Bronchial epithelial cell (primary cell): ENCODE data around the gene RALGPS1. TPM values are rescaled to one million over a fixed set of nuclear protein-coding genes. Genes with fewer than 3 reads are reported as not detected.

Experiments used
- DNase-seq: peaks from one replicate; pipeline ENCODE4 v3.0.0-alpha.2; 2010; ENCODE audit warnings: low read depth
- FAIRE-seq: peaks from 2 replicates; lab custom pipeline; 2011; peaks lifted over from hg19 to GRCh38; lab: Jason Lieb, UNC
- H3K27me3 ChIP-seq: 2 replicates; pipeline ENCODE4 v1.5.1; 2011; ENCODE audit warnings: low read length; ENCODE audit not compliant: control insufficient read depth, insufficient read depth
- H3K36me3 ChIP-seq: 2 replicates; pipeline ENCODE4 v1.5.1; 2011; ENCODE audit warnings: low read length; ENCODE audit not compliant: control insufficient read depth, insufficient read depth
- H3K4me3 ChIP-seq: 2 replicates; pipeline ENCODE4 v1.5.1; 2011; ENCODE audit warnings: mild to moderate bottlenecking, low read depth, low read length, control low read depth
- total RNA-seq: library from RNA; depleted of rRNA; stranded (reverse); fragments of >200 nt; gene quantifications from 2 replicates; pipeline ENCODE4 v1.2.1, GENCODE V29; 2014
- TF ChIP-seq, protein P1 (sequence below): IDR thresholded peaks from 2 replicates; pipeline ENCODE4 v1.5.1; 2011; ENCODE audit warnings: mild to moderate bottlenecking, moderate library complexity, low read length, control low read depth, inconsistent platforms; ENCODE audit not compliant: insufficient read depth, severe bottlenecking

Gene RALGPS1
- total RNA-seq, 1 donor from 2014 or later = 3.2 TPM

DNA sequence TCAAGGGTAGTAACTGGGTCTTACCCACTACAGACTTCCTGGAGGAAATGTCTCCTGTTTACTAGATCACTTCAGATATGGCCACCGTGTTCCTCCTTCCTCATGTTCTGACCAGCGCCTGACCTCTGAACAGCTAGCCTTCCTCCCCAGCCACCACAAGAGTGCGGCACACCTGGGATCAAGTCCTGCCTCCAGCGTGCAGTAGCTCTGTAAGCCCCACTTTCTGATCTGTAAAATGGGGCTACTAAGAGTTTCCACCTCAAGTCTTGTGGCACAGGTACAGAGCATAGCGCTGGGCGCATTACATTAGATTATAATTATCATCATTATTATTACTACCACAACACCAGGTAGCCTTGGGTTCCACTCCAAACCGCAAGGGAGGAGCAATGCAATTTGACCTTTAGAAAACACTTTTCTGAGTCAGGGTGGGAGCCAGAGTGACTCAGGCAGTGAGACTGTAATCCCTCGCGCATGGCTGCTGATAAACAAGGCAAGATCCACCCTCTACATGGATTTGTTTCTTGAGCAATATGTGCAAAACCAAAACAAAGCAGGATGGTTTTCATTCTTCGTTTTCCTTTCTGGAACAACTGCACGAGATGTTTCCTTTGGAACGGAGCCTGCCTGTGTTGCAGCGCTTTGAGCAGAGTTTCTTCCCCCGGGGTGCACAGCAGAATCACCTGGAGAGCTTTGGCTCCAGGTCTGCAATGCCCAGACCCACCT lies 272.8 kb downstream of the RALGPS1 start:
- H3K4me3 ChIP-seq = no peak overlapping the region
- FAIRE-seq (peak; percentile 97), DNase-seq (peak; percentile 96)
- H3K27me3 ChIP-seq = peaks cover 31% of the 10 kb centered on the region
- TF ChIP-seq, protein P1, sequence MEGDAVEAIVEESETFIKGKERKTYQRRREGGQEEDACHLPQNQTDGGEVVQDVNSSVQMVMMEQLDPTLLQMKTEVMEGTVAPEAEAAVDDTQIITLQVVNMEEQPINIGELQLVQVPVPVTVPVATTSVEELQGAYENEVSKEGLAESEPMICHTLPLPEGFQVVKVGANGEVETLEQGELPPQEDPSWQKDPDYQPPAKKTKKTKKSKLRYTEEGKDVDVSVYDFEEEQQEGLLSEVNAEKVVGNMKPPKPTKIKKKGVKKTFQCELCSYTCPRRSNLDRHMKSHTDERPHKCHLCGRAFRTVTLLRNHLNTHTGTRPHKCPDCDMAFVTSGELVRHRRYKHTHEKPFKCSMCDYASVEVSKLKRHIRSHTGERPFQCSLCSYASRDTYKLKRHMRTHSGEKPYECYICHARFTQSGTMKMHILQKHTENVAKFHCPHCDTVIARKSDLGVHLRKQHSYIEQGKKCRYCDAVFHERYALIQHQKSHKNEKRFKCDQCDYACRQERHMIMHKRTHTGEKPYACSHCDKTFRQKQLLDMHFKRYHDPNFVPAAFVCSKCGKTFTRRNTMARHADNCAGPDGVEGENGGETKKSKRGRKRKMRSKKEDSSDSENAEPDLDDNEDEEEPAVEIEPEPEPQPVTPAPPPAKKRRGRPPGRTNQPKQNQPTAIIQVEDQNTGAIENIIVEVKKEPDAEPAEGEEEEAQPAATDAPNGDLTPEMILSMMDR = no peak
- H3K36me3 ChIP-seq = no peaks in the 10 kb centered on the region

DNA sequence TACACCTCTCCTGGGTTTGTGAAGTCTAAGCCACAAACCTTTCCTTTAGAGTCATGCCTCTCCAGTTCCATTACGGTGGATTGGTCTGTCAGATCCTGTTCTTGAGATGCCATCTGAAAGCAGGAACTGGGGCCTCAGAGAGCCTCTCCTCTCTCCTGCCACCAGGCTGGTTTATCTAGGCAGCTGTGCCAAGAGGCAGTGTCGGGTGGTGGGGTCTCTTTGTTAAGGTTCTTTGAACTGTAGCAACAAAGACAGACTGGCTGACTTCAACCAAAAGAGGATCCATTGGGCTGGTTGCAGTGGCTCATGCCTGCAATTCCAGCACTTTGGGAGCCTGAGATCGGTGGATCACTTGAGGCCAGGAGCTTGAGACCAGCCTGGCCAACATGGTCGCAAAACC lies 273.8 kb downstream of the RALGPS1 start:
- H3K27me3 ChIP-seq = peaks cover 32% of the 10 kb centered on the region
- FAIRE-seq (no peak), DNase-seq (no peak)

DNA sequence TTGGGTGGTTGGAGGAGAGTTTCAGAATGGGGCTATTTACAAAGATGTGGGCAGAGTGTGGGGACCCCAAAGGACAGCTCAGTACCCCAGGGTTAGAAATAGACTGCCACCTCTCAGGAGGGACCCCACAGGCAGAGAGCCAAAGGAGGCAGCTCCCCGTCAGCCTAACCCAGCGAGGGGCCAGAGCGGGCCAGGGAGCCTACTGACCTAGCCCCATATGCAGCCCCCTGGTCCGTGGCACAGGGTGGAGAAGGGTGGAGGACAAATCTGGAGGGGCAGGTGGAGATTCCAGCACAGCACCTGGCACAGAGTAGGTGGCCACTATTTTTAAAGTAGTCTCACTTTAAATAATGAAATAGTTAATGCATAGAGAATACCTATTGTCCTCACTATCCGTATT lies 275.0 kb downstream of the RALGPS1 start:
- DNase-seq (no peak), FAIRE-seq (no peak)
- TF ChIP-seq, protein P1 = no peak
- Histone ChIP-seq H3K4me3 (no peak overlapping the region), H3K36me3 (no peaks in the 10 kb centered on the region), H3K27me3 (peaks cover 31% of the 10 kb centered on the region)

More for the DNA sequence above, 273.8 kb downstream of the RALGPS1 start:
- H3K36me3 ChIP-seq = no peaks in the 10 kb centered on the region
- TF ChIP-seq, protein P1 = no peak
- H3K4me3 ChIP-seq = no peak overlapping the region

DNA sequence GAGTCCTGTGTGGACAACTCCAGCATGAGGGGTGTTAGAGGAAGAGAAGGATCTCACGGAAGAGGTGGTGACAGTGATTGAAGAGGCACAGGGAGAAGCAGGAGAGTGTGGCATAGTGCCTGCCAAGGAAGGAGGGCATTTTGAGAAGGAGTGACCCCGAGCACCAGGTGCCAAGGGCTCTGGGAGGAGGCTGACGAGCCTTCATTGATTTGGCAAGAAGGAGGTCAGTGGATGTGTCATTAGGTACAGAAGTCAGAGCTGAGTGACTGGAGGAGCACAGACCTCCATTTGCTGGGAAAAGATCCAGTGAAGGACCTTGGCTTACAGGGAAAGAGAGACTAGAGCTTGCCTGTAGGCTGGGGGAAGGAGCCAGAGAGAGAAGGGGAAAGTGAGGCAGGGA lies 278.2 kb downstream of the RALGPS1 start:
- no peaks in the 10 kb centered on the region for H3K36me3 ChIP-seq
- H3K4me3 ChIP-seq = no peak overlapping the region
- FAIRE-seq (no peak), DNase-seq (no peak)
- H3K27me3 ChIP-seq = peaks cover 26% of the 10 kb centered on the region
- TF ChIP-seq, protein P1 = no peak

DNA sequence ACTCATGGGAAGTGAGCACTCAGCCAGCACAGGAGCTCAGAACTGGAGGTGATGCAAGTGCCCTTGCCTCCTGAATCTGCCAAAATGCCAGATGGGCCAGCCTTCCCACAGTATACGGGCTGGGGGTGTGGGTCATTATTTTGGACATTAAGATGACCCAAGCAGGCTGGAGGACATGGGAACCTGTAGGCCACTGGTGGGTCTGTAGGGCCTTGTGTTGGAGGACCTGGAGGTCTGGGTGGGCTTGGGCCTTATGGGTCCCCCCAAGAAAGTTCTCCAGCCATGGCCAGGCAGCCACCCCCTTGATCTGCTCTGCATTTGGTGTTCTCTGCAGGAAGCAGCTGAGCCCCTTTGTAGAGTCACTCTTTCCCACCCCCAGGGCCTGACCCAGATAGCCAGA lies 278.9 kb downstream of the RALGPS1 start:
- peaks cover 26% of the 10 kb centered on the region for H3K27me3 ChIP-seq
- DNase-seq (no peak), FAIRE-seq (no peak)
- TF ChIP-seq, protein P1 = no peak
- H3K36me3 ChIP-seq = no peaks in the 10 kb centered on the region
- H3K4me3 ChIP-seq = no peak overlapping the region
